Neural crest cell (in vitro differentiated cells): ENCODE results near the gene PIGK. TPM values are rescaled to one million over a fixed set of nuclear protein-coding genes. Genes with fewer than 3 reads are reported as not detected.

Experiments used
- DNase-seq: peaks from one replicate; pipeline ENCODE4 v3.0.0; 2021; ENCODE audit warnings: low read depth, mixed read lengths, low spot score
- H3K27ac Mint-ChIP-seq: one replicate; pipeline ENCODE4 v1.8.0; 2021; ENCODE audit warnings: mild to moderate bottlenecking, mixed read lengths; ENCODE audit not compliant: unreplicated experiment
- H3K27me3 Mint-ChIP-seq: 2 replicates; pipeline ENCODE4 v1.8.0; 2021; ENCODE audit warnings: low read depth, mild to moderate bottlenecking, mixed read lengths
- H3K36me3 Mint-ChIP-seq: 2 replicates; pipeline ENCODE4 v1.8.0; 2021; ENCODE audit warnings: low read depth, mild to moderate bottlenecking, mixed read lengths
- H3K4me1 Mint-ChIP-seq: 2 replicates; pipeline ENCODE4 v1.8.0; 2021; ENCODE audit warnings: mixed read lengths
- H3K4me3 Mint-ChIP-seq: one replicate; pipeline ENCODE4 v1.8.0; 2021; ENCODE audit warnings: mild to moderate bottlenecking, mixed read lengths
- H3K9me3 Mint-ChIP-seq: 2 replicates; pipeline ENCODE4 v1.8.0; 2021; ENCODE audit warnings: mixed read lengths
- total RNA-seq: library from RNA; stranded (reverse); gene quantifications from 2 replicates; pipeline ENCODE4 v1.2.1, GENCODE V29; 2021
- TF ChIP-seq, protein P1 (sequence below): fragments of 200-600 bp; sonication (generic); conservative IDR thresholded peaks from 2 replicates; pipeline ENCODE4 v1.5.0; 2021; ENCODE audit warnings: antibody characterized with exemption, mild to moderate bottlenecking

The PIGK gene
- total RNA-seq, 1 donor from 2014 or later = 18.4 TPM

DNA sequence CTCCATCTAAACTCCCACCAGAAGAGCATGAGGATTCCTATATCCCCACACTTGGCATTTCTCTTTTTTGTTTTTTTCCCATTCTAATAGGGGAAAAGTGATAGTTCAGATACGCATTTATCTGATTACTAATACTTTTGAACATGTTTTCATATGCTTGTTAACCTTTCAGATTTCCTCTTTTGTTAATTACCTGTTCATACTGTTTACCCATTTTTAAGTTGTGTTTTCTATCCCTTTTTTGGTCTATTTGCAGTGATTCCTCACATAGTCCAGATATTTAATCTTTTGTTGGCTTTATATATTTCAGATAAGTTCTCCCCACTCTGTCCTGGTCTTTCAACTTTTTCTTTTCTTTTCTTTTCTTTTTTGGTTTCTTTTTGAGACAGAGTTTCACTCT, 13.6 kb upstream of the PIGK start:
- no peaks in the 10 kb centered on the region for H3K4me1 Mint-ChIP-seq

DNA sequence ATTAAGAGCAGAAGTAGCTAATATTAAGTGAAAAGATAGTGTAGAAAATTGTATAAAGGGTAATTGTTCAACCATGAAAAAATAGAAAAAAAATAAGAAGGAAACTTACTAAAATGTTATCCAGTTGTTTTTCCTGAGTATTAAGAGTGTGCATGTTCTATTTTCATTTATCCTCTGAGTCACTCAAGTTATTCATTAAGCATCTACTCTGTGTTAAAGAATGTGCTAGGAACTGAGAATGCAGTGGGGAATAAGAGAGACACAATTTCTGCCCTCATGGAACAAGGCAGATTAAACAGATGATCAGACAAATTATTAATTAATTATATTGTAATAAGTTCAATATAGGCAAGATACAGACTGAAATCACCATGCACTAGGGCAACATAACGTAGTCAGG, 10.8 kb upstream of the PIGK start:
- no peaks in the 10 kb centered on the region for H3K4me1 Mint-ChIP-seq

More for the DNA sequence above, 13.6 kb upstream of the PIGK start:
- no peak overlapping the region for H3K4me3 Mint-ChIP-seq
- H3K27me3 Mint-ChIP-seq = no peaks in the 10 kb centered on the region
- DNase-seq = no peak
- no peaks in the 10 kb centered on the region for H3K36me3 Mint-ChIP-seq
- no peaks in the 10 kb centered on the region for H3K9me3 Mint-ChIP-seq
- TF ChIP-seq, protein P1, sequence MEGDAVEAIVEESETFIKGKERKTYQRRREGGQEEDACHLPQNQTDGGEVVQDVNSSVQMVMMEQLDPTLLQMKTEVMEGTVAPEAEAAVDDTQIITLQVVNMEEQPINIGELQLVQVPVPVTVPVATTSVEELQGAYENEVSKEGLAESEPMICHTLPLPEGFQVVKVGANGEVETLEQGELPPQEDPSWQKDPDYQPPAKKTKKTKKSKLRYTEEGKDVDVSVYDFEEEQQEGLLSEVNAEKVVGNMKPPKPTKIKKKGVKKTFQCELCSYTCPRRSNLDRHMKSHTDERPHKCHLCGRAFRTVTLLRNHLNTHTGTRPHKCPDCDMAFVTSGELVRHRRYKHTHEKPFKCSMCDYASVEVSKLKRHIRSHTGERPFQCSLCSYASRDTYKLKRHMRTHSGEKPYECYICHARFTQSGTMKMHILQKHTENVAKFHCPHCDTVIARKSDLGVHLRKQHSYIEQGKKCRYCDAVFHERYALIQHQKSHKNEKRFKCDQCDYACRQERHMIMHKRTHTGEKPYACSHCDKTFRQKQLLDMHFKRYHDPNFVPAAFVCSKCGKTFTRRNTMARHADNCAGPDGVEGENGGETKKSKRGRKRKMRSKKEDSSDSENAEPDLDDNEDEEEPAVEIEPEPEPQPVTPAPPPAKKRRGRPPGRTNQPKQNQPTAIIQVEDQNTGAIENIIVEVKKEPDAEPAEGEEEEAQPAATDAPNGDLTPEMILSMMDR = no peak
- no peak overlapping the region for H3K27ac Mint-ChIP-seq

DNA sequence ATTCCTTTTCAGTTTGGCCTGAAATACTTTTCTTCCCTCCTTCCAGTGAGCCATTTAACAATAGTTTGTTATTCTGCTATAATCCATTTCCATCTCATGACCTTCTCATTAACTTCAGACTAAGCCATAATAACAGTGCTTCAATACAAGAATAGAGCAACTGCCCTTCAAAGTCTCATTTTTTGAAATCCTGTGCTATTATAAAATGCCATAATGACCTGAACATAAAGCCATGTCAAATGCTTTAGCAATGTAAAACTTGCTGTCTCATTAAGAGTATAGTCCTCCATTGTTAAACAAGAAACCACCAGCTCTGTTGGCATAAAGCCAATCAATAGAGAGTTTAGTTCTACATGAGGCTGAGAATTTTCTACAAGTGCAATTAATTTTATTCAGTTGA, 9.6 kb upstream of the PIGK start:
- Mint-ChIP-seq H3K9me3 (no peaks in the 10 kb centered on the region), H3K4me3 (no peak overlapping the region), H3K27ac (no peak overlapping the region), H3K4me1 (no peaks in the 10 kb centered on the region), H3K27me3 (no peaks in the 10 kb centered on the region), H3K36me3 (no peaks in the 10 kb centered on the region)
- TF ChIP-seq, protein P1 = no peak
- no peak for DNase-seq

More for the DNA sequence above, 10.8 kb upstream of the PIGK start:
- no peak for DNase-seq
- Mint-ChIP-seq H3K9me3 (no peaks in the 10 kb centered on the region), H3K36me3 (no peaks in the 10 kb centered on the region), H3K27ac (no peak overlapping the region), H3K4me3 (no peak overlapping the region), H3K27me3 (no peaks in the 10 kb centered on the region)
- TF ChIP-seq, protein P1 = no peak

DNA sequence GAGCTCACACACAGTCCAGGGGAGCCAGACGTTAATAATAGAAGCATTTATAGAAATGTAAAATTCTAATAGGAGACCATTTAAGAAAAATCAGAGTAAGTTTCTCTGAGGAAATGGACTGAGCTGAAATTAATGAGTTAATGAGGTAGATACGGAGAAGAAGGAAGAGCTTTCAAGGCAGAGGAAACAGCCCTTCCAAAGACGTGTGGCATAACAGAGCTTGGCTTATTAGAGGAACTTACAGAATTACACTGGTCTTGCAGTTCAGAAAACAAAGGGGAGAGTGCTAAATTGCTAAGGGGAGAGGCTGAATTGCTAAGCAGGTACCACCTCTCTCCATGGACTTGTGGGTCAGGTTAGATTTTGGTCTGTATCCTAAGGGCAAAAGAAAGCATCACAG, 8.2 kb upstream of the PIGK start:
- DNase-seq = no peak
- Mint-ChIP-seq H3K9me3 (no peaks in the 10 kb centered on the region), H3K36me3 (peaks cover 8% of the 10 kb centered on the region), H3K27ac (no peak overlapping the region), H3K27me3 (no peaks in the 10 kb centered on the region), H3K4me3 (no peak overlapping the region), H3K4me1 (no peaks in the 10 kb centered on the region)
- TF ChIP-seq, protein P1 = no peak

DNA sequence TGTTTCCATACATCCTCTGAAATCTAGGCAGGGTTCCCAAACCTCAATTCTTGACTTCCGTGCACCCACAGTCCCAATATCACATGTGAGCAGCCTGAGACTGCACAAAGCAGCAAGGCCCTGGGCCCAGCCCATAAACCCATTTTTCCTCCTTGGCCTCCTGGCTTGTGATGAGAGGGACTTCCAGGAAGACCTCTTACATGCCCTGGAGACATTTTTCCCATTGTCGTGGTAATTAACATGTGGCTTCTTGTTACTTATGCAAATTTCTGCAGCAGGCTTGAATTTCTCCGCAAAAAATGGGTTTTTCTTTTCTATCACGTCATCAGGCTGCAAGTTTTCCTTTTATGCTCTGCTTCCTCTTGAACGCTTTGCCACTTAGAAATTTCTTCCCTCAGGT, 3.3 kb upstream of the PIGK start:
- H3K9me3 Mint-ChIP-seq = no peaks in the 10 kb centered on the region
- H3K4me1 Mint-ChIP-seq = peaks cover 28% of the 10 kb centered on the region
- H3K4me3 Mint-ChIP-seq = peak overlapping the region; percentile 27
- H3K27ac Mint-ChIP-seq = no peak overlapping the region
- no peak for DNase-seq
- H3K36me3 Mint-ChIP-seq = peaks cover 15% of the 10 kb centered on the region
- H3K27me3 Mint-ChIP-seq = no peaks in the 10 kb centered on the region
- TF ChIP-seq, protein P1 = no peak
